Measurements from ENCODE around the gene SLC24A4. TPM values are rescaled to one million over a fixed set of nuclear protein-coding genes. Genes with fewer than 3 reads are reported as not detected.

The SLC24A4 gene
- polyA plus RNA-seq, 1 donor from 2014 or later = 0.17 TPM

DNA sequence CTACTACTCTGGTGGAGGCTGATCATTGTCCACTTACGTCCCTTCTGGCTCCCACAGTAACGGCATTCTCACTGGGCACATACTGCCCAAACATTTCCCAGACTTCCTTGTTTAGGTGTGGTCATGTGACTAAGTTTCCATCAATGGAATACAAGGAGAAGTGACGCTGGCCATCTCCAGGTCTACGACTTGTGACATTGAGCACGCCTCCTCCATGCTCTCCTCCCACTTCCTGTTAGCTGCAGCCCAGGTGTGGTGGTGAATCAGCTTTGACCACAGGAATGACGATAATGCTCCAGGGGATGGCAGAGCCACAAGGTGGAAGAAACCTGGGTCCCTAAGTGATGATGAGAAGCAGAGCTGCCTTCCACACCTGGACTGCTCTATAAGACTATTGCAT lies 6.0 kb upstream of the SLC24A4 start:
- H3F3A ChIP-seq (ENCODE audit: insufficient read depth, low read length, poor library complexity, severe bottlenecking) = no peaks in the 10 kb centered on the region
- TF ChIP-seq SMC3 (conservative IDR thresholded peaks at IDR 0.05; ENCODE audit: poor library complexity) (no peak), EZH2 (IDR thresholded peaks at IDR 0.05; ENCODE audit: borderline replicate concordance, insufficient read depth, low read length, poor library complexity, severe bottlenecking) (no peak), MXI1 (conservative IDR thresholded peaks at IDR 0.05; ENCODE audit: poor library complexity, severe bottlenecking) (no peak), TAF1 (IDR thresholded peaks at IDR 0.05; ENCODE audit: low read depth) (no peak), EP300 (conservative IDR thresholded peaks at IDR 0.05; ENCODE audit: poor library complexity, severe bottlenecking) (no peak), REST (IDR thresholded peaks at IDR 0.05; ENCODE audit: borderline replicate concordance) (no peak), POLR2AphosphoS5 (IDR thresholded peaks at IDR 0.05) (no peak), RAD21 (conservative IDR thresholded peaks at IDR 0.05) (no peak)
- TF ChIP-seq, protein P1, sequence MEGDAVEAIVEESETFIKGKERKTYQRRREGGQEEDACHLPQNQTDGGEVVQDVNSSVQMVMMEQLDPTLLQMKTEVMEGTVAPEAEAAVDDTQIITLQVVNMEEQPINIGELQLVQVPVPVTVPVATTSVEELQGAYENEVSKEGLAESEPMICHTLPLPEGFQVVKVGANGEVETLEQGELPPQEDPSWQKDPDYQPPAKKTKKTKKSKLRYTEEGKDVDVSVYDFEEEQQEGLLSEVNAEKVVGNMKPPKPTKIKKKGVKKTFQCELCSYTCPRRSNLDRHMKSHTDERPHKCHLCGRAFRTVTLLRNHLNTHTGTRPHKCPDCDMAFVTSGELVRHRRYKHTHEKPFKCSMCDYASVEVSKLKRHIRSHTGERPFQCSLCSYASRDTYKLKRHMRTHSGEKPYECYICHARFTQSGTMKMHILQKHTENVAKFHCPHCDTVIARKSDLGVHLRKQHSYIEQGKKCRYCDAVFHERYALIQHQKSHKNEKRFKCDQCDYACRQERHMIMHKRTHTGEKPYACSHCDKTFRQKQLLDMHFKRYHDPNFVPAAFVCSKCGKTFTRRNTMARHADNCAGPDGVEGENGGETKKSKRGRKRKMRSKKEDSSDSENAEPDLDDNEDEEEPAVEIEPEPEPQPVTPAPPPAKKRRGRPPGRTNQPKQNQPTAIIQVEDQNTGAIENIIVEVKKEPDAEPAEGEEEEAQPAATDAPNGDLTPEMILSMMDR (IDR thresholded peaks at IDR 0.05; ENCODE audit: poor library complexity, severe bottlenecking) = no peak
- no peaks in the 10 kb centered on the region for H4K20me1 ChIP-seq (ENCODE audit: insufficient read depth)
- H3K9me3 ChIP-seq (ENCODE audit: low read length) = no peaks in the 10 kb centered on the region
- H3K9ac ChIP-seq (ENCODE audit: low read length) = no peak overlapping the region
- H3K79me2 ChIP-seq (replicated peaks; ENCODE audit: insufficient read depth, low read length) = no peaks in the 10 kb centered on the region
- H3K4me3 ChIP-seq (ENCODE audit: low read length) = no peak overlapping the region
- H3K27ac ChIP-seq (ENCODE audit: low read length) = no peak overlapping the region
- H3K9me2 ChIP-seq (ENCODE audit: insufficient read depth, low read length) = no peaks in the 10 kb centered on the region
- H3K27me3 ChIP-seq (ENCODE audit: insufficient read depth, low read depth, low read length) = peaks cover 10% of the 10 kb centered on the region
- H3K36me3 ChIP-seq (ENCODE audit: insufficient read depth, low read length) = no peaks in the 10 kb centered on the region
- no peak overlapping the region for H2AFZ ChIP-seq (ENCODE audit: low read depth, low read length)
- H3K4me2 ChIP-seq (ENCODE audit: low read length) = no peak overlapping the region

DNA sequence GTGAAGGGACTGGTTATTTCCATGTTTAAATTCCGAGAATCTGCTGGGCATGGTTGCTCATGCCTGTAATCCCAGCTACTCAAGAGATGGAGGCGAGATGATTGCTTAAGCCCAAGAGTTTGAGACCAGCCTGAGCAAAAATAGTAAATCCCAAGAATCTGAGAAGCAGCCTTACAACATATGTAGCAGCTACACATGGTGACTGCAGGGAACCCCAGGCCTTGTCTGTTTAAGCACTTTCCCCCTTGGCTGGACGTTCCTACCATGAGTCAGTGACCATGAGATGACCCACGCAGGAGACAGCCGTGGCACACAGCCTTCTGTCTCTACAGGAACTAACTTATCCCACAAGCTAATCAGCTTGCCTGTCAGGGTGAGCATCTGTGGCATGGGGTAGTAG lies 5.5 kb upstream of the SLC24A4 start:
- TF ChIP-seq EZH2 (IDR thresholded peaks at IDR 0.05; ENCODE audit: borderline replicate concordance, insufficient read depth, low read length, poor library complexity, severe bottlenecking) (no peak), MXI1 (conservative IDR thresholded peaks at IDR 0.05; ENCODE audit: poor library complexity, severe bottlenecking) (no peak)
- H3K27me3 ChIP-seq (ENCODE audit: insufficient read depth, low read depth, low read length) = peaks cover 15% of the 10 kb centered on the region
- H3K9me2 ChIP-seq (ENCODE audit: insufficient read depth, low read length) = no peaks in the 10 kb centered on the region
- H3K36me3 ChIP-seq (ENCODE audit: insufficient read depth, low read length) = no peaks in the 10 kb centered on the region
- H3K9ac ChIP-seq (ENCODE audit: low read length) = no peak overlapping the region
- no peak overlapping the region for H3K27ac ChIP-seq (ENCODE audit: low read length)
- H3K9me3 ChIP-seq (ENCODE audit: low read length) = no peaks in the 10 kb centered on the region
- no peaks in the 10 kb centered on the region for H3K79me2 ChIP-seq (replicated peaks; ENCODE audit: insufficient read depth, low read length)
- no peaks in the 10 kb centered on the region for H3F3A ChIP-seq (ENCODE audit: insufficient read depth, low read length, poor library complexity, severe bottlenecking)
- no peak overlapping the region for H2AFZ ChIP-seq (ENCODE audit: low read depth, low read length)
- H3K4me2 ChIP-seq (ENCODE audit: low read length) = no peak overlapping the region
- no peaks in the 10 kb centered on the region for H4K20me1 ChIP-seq (ENCODE audit: insufficient read depth)
- no peak overlapping the region for H3K4me3 ChIP-seq (ENCODE audit: low read length)

GRCh38 chr14:92321701-92322100 lies 1.3 kb upstream of the SLC24A4 start:
- Histone ChIP-seq H3F3A (ENCODE audit: insufficient read depth, low read length, poor library complexity, severe bottlenecking) (no peaks in the 10 kb centered on the region), H2AFZ (ENCODE audit: low read depth, low read length) (no peak overlapping the region), H4K20me1 (ENCODE audit: insufficient read depth) (no peaks in the 10 kb centered on the region), H3K9ac (ENCODE audit: low read length) (no peak overlapping the region), H3K9me3 (ENCODE audit: low read length) (no peaks in the 10 kb centered on the region), H3K79me2 (replicated peaks; ENCODE audit: insufficient read depth, low read length) (no peaks in the 10 kb centered on the region), H3K9me2 (ENCODE audit: insufficient read depth, low read length) (no peaks in the 10 kb centered on the region), H3K4me3 (ENCODE audit: low read length) (no peak overlapping the region), H3K4me2 (ENCODE audit: low read length) (no peak overlapping the region), H3K27ac (ENCODE audit: low read length) (no peak overlapping the region), H3K36me3 (ENCODE audit: insufficient read depth, low read length) (no peaks in the 10 kb centered on the region), H3K27me3 (ENCODE audit: insufficient read depth, low read depth, low read length) (peaks cover 55% of the 10 kb centered on the region)
- no peak for TF ChIP-seq MXI1 (conservative IDR thresholded peaks at IDR 0.05; ENCODE audit: poor library complexity, severe bottlenecking)
- TF ChIP-seq EP300 (conservative IDR thresholded peaks at IDR 0.05; ENCODE audit: poor library complexity, severe bottlenecking) = no peak
- TF ChIP-seq REST (IDR thresholded peaks at IDR 0.05; ENCODE audit: borderline replicate concordance) = no peak
- TF ChIP-seq, protein P1 (IDR thresholded peaks at IDR 0.05; ENCODE audit: poor library complexity, severe bottlenecking) = no peak
- TF ChIP-seq POLR2AphosphoS5 (IDR thresholded peaks at IDR 0.05) = no peak
- no peak for TF ChIP-seq RAD21 (conservative IDR thresholded peaks at IDR 0.05)
- TF ChIP-seq EZH2 (IDR thresholded peaks at IDR 0.05; ENCODE audit: borderline replicate concordance, insufficient read depth, low read length, poor library complexity, severe bottlenecking) = no peak
- TF ChIP-seq TAF1 (IDR thresholded peaks at IDR 0.05; ENCODE audit: low read depth) = no peak
- no peak for TF ChIP-seq SMC3 (conservative IDR thresholded peaks at IDR 0.05; ENCODE audit: poor library complexity)

All from neural cell (in vitro differentiated cells).